ENCODE data around the gene GPC1.

GRCh38 chr2:240397924-240398645 lies 37.4 kb upstream of the GPC1 start:
- TF ChIP-seq, protein P1, sequence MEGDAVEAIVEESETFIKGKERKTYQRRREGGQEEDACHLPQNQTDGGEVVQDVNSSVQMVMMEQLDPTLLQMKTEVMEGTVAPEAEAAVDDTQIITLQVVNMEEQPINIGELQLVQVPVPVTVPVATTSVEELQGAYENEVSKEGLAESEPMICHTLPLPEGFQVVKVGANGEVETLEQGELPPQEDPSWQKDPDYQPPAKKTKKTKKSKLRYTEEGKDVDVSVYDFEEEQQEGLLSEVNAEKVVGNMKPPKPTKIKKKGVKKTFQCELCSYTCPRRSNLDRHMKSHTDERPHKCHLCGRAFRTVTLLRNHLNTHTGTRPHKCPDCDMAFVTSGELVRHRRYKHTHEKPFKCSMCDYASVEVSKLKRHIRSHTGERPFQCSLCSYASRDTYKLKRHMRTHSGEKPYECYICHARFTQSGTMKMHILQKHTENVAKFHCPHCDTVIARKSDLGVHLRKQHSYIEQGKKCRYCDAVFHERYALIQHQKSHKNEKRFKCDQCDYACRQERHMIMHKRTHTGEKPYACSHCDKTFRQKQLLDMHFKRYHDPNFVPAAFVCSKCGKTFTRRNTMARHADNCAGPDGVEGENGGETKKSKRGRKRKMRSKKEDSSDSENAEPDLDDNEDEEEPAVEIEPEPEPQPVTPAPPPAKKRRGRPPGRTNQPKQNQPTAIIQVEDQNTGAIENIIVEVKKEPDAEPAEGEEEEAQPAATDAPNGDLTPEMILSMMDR (IDR thresholded peaks at IDR 0.05 in 4 of 5, conservative IDR thresholded peaks at IDR 0.05 in 1 of 5): no peak
- TF ChIP-seq POLR2A (IDR thresholded peaks at IDR 0.05): no peak
